Activated T-cell treated with anti-CD3 and anti-CD28 coated beads, Interleukin-2, amount 50 U/mL, for 4 hours (primary cell): ENCODE data around the gene LSAMP. TPM values are rescaled to one million over a fixed set of nuclear protein-coding genes. Genes with fewer than 3 reads are reported as not detected.

Source experiments
- ATAC-seq, 2 donors: fragments of 200-7000 bp; cut with Tn5 transposase; one replicate each; pipeline ENCODE4 v1.10.0; 2021
- DNase-seq: peaks from one replicate; pipeline ENCODE4 v3.0.0-alpha.2; 2020
- H3K27me3 Mint-ChIP-seq: one replicate; pipeline ENCODE4 v1.8.0; 2021; ENCODE audit warnings: low read depth, mixed read lengths
- H3K36me3 Mint-ChIP-seq: one replicate; pipeline ENCODE4 v1.8.0; 2022; ENCODE audit warnings: mixed read lengths; ENCODE audit not compliant: insufficient read depth
- H3K4me1 Mint-ChIP-seq: one replicate; pipeline ENCODE4 v1.8.0; 2021; ENCODE audit warnings: low read depth, mixed read lengths
- H3K4me3 Mint-ChIP-seq: one replicate; pipeline ENCODE4 v1.8.0; 2021; ENCODE audit warnings: mild to moderate bottlenecking, moderate library complexity, mixed read lengths
- H3K9me3 Mint-ChIP-seq: one replicate; pipeline ENCODE4 v1.8.0; 2021; ENCODE audit warnings: mixed read lengths
- total RNA-seq, 3 donors: library from RNA; stranded (reverse); gene quantifications; one replicate each; pipeline ENCODE4 v1.2.1, GENCODE V29; 2021

Gene LSAMP
- total RNA-seq, 3 donors from 2014 or later: not detected

DNA sequence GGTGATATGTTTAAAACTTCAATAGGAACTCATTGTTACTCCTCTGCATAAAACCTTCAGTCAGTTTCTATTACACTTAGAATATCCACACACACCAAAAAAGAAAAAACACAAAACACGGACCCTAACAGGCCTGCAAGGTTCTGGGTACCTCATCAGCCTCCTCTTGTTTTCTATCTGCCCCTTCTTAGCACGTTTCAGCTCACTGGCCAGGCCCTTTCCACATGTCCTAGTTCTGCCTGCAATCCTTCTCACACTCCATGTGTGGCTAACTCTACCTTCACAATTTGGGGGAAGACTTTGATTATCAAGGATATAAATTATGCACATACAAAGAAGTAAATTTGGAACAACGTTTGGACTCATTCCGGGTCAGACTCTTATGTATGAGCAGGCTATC lies 376.3 kb downstream of the LSAMP start:
- no peaks in the 10 kb centered on the region for H3K27me3 Mint-ChIP-seq
- ATAC-seq (no peak), DNase-seq (no peak)
- H3K9me3 Mint-ChIP-seq: no peaks in the 10 kb centered on the region
- H3K4me1 Mint-ChIP-seq: no peaks in the 10 kb centered on the region
- H3K36me3 Mint-ChIP-seq: no peaks in the 10 kb centered on the region
- H3K4me3 Mint-ChIP-seq: no peak overlapping the region

- no peak overlapping the region for H3K4me3 Mint-ChIP-seq
- H3K36me3 Mint-ChIP-seq: no peaks in the 10 kb centered on the region
- H3K4me1 Mint-ChIP-seq: no peaks in the 10 kb centered on the region
- H3K27me3 Mint-ChIP-seq: no peaks in the 10 kb centered on the region
- H3K9me3 Mint-ChIP-seq: no peaks in the 10 kb centered on the region
- DNase-seq (no peak), ATAC-seq (no peak)
Measured at GRCh38 chr3:116067326-116067725, 378.0 kb downstream of the LSAMP start.

DNA sequence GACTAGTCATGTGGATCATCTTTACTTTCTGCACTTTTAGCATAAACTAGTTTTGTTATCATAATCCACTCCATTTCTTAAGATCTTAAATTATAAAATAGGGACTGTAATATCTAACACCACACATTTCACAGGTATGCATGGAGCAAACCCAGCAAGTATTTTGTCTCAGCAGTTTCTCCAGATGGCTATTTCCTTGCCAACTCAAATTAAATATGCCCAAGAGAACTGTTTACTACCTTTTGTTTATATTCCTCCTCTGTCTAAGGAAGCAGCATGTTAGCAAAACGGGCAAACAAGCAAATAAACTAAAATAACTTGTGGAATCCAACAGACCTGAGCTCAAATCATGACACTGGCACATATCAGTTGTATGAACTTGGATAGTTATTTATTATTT lies 379.8 kb downstream of the LSAMP start:
- DNase-seq (no peak), ATAC-seq (no peak)
- no peak overlapping the region for H3K4me3 Mint-ChIP-seq
- H3K27me3 Mint-ChIP-seq: no peaks in the 10 kb centered on the region
- H3K36me3 Mint-ChIP-seq: no peaks in the 10 kb centered on the region
- no peaks in the 10 kb centered on the region for H3K4me1 Mint-ChIP-seq
- H3K9me3 Mint-ChIP-seq: no peaks in the 10 kb centered on the region

- H3K27me3 Mint-ChIP-seq: no peaks in the 10 kb centered on the region
- ATAC-seq (no peak), DNase-seq (no peak)
Measured at GRCh38 chr3:116064646-116065045, 380.6 kb downstream of the LSAMP start.

GRCh38 chr3:116059421-116060096 lies 385.7 kb downstream of the LSAMP start:
- Mint-ChIP-seq H3K9me3 (no peaks in the 10 kb centered on the region), H3K36me3 (no peaks in the 10 kb centered on the region), H3K4me3 (no peak overlapping the region), H3K4me1 (no peaks in the 10 kb centered on the region), H3K27me3 (no peaks in the 10 kb centered on the region)
- DNase-seq: no peak
- no peak for ATAC-seq

More at GRCh38 chr3:116064646-116065045, 380.6 kb downstream of the LSAMP start:
- Mint-ChIP-seq H3K36me3 (no peaks in the 10 kb centered on the region), H3K9me3 (no peaks in the 10 kb centered on the region), H3K4me1 (no peaks in the 10 kb centered on the region), H3K4me3 (no peak overlapping the region)

DNA sequence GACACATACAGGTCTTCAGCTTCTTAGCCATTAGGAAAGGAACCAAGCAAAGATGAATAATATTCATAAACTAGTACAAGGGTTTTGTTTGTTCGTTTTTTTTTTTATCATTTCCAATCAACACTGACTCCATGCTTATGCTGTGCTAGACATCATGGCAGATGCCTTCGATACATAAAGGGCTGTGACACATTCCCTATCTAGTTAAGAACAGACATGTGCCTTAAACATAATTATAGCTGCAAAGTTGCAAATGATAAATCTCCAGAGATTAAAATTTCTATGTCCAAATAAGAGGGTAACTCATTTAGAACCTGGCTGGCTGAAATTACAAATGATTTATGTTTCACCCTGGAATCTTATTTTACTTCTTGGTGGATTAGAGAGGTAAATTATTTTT lies 386.4 kb downstream of the LSAMP start:
- Mint-ChIP-seq H3K4me1 (no peaks in the 10 kb centered on the region), H3K27me3 (no peaks in the 10 kb centered on the region), H3K9me3 (no peaks in the 10 kb centered on the region), H3K36me3 (no peaks in the 10 kb centered on the region), H3K4me3 (no peak overlapping the region)
- ATAC-seq (no peak), DNase-seq (no peak)

DNA sequence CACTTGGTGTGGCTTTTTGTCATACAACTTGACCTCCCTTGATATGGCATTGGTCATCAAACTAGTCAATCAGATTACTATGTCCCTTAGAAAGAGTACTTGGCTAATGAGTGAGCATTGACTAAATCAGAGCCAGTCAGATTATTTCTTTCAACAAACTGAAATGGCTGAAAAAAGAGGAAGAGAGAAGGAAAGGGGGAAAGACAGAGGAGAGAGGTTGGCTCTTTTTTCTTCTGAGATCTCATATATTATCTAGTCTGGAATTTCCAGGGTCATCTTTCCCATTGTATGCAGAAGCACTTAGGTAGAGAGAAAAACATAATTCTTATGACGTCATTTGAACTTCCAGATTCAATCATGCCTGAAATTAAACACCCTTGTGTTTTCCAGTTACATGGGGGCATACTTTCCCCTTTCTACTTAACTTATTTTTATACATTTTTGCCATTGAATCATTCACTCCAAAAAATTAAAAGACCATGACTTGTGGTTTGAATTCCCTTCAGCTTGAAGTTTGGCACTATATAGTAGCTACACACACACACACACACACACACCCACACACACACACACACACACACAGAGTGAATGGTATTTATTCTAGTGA lies 387.8 kb downstream of the LSAMP start:
- ATAC-seq (no peak), DNase-seq (no peak)
- H3K36me3 Mint-ChIP-seq: no peaks in the 10 kb centered on the region
- no peak overlapping the region for H3K4me3 Mint-ChIP-seq
- H3K27me3 Mint-ChIP-seq: no peaks in the 10 kb centered on the region
- H3K9me3 Mint-ChIP-seq: no peaks in the 10 kb centered on the region
- no peaks in the 10 kb centered on the region for H3K4me1 Mint-ChIP-seq

GRCh38 chr3:116056280-116056679 lies 389.0 kb downstream of the LSAMP start:
- Mint-ChIP-seq H3K27me3 (no peaks in the 10 kb centered on the region), H3K4me3 (no peak overlapping the region), H3K9me3 (no peaks in the 10 kb centered on the region), H3K36me3 (no peaks in the 10 kb centered on the region), H3K4me1 (no peaks in the 10 kb centered on the region)
- no peak for ATAC-seq
- DNase-seq: no peak

- H3K4me3 Mint-ChIP-seq: no peak overlapping the region
- no peaks in the 10 kb centered on the region for H3K36me3 Mint-ChIP-seq
- ATAC-seq (no peak), DNase-seq (no peak)
- H3K9me3 Mint-ChIP-seq: no peaks in the 10 kb centered on the region
- H3K4me1 Mint-ChIP-seq: no peaks in the 10 kb centered on the region
- no peaks in the 10 kb centered on the region for H3K27me3 Mint-ChIP-seq
Measured at GRCh38 chr3:116053017-116053416, 392.3 kb downstream of the LSAMP start.

DNA sequence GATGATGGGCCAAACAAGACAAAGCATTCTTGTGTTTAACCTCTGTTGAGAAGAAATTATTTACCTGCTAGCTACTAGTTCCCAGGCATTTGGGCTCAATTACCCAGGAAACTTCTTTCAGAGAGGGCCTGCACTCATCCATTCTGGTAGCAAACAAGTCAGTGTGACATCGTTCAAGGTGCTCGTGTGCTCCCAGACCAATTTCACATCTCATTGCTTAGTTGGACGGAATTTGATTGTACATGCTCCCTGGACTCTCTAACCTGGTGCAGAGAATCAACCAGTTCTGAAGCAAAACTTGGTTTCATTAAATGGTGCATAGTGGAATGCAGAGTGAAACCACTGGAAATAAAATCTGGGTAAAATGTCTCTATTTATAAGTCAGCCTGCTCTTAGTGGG lies 392.7 kb downstream of the LSAMP start:
- Mint-ChIP-seq H3K4me1 (no peaks in the 10 kb centered on the region), H3K27me3 (no peaks in the 10 kb centered on the region), H3K36me3 (no peaks in the 10 kb centered on the region), H3K9me3 (no peaks in the 10 kb centered on the region), H3K4me3 (no peak overlapping the region)
- no peak for DNase-seq
- no peak for ATAC-seq

DNA sequence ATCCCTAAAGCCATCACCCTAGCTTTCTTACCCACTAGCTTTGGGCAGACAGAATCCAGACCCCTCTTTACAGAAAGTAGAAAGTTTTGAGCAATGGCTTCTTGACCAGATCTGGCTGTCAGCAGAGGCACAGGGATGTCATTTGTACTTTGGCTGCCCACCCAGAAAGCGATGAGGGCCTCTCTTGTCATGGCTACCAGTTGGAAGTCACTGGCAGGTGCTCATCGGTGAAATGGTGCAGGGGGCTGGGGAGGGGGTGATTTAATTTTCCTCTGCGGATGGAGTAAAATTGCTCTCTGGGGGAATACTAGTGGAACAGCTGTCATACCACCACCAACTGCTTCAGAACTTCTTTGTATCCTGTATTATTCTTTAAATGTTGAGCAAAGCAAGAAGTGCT lies 393.7 kb downstream of the LSAMP start:
- ATAC-seq (no peak), DNase-seq (no peak)
- no peak overlapping the region for H3K4me3 Mint-ChIP-seq
- H3K4me1 Mint-ChIP-seq: no peaks in the 10 kb centered on the region
- H3K9me3 Mint-ChIP-seq: no peaks in the 10 kb centered on the region
- H3K27me3 Mint-ChIP-seq: no peaks in the 10 kb centered on the region
- no peaks in the 10 kb centered on the region for H3K36me3 Mint-ChIP-seq

DNA sequence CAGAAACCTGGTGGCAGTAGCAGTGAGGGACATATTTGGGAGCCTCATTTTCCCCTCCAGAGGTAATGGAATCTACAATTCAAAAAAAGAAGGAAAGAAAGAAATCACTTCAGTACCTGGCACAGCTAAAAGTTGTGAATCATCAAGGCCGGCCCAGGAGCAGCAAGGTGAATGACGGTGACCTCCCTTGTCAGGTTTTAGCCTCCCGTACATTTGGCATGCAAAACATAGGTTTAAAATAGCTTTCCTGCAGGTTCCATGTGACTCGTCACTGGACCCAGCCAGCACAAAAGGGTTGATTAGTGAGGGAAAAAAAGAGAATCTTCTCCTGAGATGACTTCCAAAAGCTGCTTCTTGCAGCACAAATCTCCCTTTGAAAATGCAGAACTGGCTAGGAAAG lies 394.2 kb downstream of the LSAMP start:
- no peaks in the 10 kb centered on the region for H3K27me3 Mint-ChIP-seq
- H3K4me3 Mint-ChIP-seq: no peak overlapping the region
- no peaks in the 10 kb centered on the region for H3K9me3 Mint-ChIP-seq
- no peak for ATAC-seq
- no peak for DNase-seq
- no peaks in the 10 kb centered on the region for H3K36me3 Mint-ChIP-seq
- no peaks in the 10 kb centered on the region for H3K4me1 Mint-ChIP-seq

DNA sequence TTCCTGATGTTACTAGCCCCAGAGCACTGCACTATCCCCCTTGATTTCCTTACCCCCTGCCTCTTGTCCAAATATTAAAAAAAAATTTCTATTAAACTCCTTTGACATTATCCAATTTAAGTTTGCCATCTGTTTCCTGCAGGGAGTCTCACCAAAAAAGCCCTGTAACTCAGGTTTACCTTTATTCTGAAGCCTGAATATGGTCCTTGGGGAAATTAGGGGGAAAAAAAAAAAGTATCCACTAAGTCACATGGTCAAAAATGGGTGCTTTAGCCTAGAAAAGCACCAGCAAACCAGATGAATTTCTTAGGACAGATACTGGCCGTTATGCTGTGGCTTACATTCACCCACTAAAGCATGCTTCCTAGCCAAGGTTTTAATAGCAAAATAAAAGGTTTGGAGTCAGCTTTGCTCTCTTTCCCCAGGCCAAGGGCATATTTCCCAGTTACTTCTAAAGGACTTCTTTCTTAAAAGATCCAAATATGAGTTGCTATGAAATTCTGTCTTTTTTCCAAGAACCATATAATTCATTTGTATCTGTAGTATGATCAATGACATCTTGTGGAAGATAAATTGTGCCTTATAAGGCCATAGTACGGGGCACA lies 394.9 kb downstream of the LSAMP start:
- Mint-ChIP-seq H3K4me3 (no peak overlapping the region), H3K9me3 (no peaks in the 10 kb centered on the region), H3K36me3 (no peaks in the 10 kb centered on the region), H3K27me3 (no peaks in the 10 kb centered on the region), H3K4me1 (no peaks in the 10 kb centered on the region)
- no peak for ATAC-seq
- DNase-seq: no peak

- ATAC-seq (no peak), DNase-seq (no peak)
- no peaks in the 10 kb centered on the region for H3K27me3 Mint-ChIP-seq
- H3K9me3 Mint-ChIP-seq: no peaks in the 10 kb centered on the region
- no peaks in the 10 kb centered on the region for H3K36me3 Mint-ChIP-seq
- no peaks in the 10 kb centered on the region for H3K4me1 Mint-ChIP-seq
- no peak overlapping the region for H3K4me3 Mint-ChIP-seq
Measured at GRCh38 chr3:116048991-116049390, 396.3 kb downstream of the LSAMP start.

DNA sequence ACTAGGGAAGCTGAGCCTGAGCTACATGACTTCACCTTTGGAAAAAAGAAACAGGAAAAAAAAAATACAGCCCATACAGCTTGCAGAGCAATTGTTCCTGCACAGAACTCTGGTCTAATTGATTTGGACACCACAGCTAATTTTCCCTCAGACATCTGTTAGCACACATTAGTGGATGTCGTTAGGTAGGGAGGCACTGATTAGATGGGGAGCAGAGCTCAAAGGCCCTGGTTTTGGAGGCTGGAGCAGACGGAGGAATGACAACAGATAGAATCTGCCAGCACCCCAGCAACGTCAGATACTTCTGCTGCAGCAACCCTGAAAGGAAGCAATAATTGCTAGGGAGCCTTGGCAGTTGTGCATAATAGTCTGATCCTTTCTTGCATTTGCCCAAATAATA lies 398.9 kb downstream of the LSAMP start:
- no peaks in the 10 kb centered on the region for H3K36me3 Mint-ChIP-seq
- H3K4me3 Mint-ChIP-seq: no peak overlapping the region
- no peaks in the 10 kb centered on the region for H3K4me1 Mint-ChIP-seq
- no peak for DNase-seq
- no peak for ATAC-seq
- H3K9me3 Mint-ChIP-seq: no peaks in the 10 kb centered on the region
- H3K27me3 Mint-ChIP-seq: no peaks in the 10 kb centered on the region
